ENCODE results near the gene SH3BGRL3. TPM values are rescaled to one million over a fixed set of nuclear protein-coding genes. Genes with fewer than 3 reads are reported as not detected.

SH3BGRL3 gene
- total RNA-seq, 1 donor from 2014 or later, result 169 TPM

DNA sequence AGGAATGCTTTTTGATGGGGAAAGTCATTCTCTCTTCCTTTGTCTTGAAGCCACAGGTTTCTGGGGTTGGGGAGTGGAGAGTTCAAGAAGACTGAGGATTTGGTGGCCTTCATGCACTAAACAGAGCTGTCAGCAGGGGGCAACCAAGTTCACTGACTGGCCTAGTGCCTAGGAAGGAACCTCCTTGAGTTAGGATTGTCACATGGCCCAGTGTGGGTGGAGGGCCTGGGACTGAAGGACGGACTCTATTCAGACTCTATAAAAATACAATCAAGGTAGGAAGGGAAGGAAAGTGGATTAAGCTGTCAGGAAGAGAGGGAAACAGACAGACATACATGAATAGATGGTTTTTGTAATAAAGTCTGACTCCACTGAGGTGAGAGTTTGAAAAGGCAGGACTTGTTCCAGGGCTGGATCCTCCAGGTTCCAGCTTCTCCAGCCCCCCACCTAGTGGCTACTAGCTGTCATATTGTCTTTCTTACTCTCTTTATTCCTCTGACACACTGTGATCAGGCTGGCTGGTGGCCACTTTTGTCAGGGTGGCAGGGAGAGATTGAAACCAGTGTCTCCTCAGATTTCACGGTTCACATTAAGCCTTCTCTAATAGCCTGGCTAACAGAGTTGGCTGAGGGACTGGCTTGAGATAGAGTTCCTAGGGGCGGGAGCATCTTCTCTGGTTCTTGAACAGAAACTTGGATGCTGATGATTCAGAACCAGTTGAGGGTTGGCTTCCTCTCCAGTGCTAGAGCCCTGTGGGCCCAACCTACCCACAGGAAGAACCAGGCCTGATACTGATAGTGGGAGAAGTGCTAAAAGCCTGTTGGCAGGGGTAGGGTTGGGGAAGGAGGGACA, 4.1 kb upstream of the SH3BGRL3 start:
- peaks cover 49% of the 10 kb centered on the region for H3K4me1 ChIP-seq
- no peaks in the 10 kb centered on the region for H3K9me3 ChIP-seq
- peak overlapping the region; percentile 89 for H3K27ac ChIP-seq
- peak; percentile 85 for DNase-seq
- TF ChIP-seq, protein P1, sequence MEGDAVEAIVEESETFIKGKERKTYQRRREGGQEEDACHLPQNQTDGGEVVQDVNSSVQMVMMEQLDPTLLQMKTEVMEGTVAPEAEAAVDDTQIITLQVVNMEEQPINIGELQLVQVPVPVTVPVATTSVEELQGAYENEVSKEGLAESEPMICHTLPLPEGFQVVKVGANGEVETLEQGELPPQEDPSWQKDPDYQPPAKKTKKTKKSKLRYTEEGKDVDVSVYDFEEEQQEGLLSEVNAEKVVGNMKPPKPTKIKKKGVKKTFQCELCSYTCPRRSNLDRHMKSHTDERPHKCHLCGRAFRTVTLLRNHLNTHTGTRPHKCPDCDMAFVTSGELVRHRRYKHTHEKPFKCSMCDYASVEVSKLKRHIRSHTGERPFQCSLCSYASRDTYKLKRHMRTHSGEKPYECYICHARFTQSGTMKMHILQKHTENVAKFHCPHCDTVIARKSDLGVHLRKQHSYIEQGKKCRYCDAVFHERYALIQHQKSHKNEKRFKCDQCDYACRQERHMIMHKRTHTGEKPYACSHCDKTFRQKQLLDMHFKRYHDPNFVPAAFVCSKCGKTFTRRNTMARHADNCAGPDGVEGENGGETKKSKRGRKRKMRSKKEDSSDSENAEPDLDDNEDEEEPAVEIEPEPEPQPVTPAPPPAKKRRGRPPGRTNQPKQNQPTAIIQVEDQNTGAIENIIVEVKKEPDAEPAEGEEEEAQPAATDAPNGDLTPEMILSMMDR (IDR thresholded peaks at IDR 0.05), result peak; percentile 78
- no peaks in the 10 kb centered on the region for H3K27me3 ChIP-seq
- peak; percentile 77 for ATAC-seq
- no peak overlapping the region for H3K4me3 ChIP-seq
- H3K36me3 ChIP-seq, result peaks cover 10% of the 10 kb centered on the region
- intact Hi-C loops (cut with DNase I), result loop anchor here (5.0 kb wide), 1 partner anchor 46 kb away; no protein-coding TSS in a partner anchor

DNA sequence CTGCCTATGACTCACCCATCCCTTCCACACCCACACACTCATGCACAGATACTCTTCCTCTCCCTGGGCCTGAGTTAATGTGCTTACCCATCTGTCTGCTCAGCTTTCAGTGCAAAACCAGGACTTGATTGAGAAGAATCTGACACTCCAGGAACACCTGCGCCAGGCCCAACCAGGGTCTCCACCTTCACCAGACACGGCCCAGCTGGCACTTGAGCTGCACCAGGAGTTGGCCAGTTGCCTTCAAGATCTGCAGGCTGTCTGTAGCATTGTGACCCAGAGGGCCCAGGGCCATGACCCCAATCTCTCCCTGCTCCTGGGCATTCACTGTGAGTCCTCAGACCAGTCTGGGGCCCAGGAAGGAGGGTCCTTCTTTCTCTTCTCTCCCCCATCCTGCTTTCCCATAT, 3.5 kb upstream of the SH3BGRL3 start:
- intact Hi-C loops (cut with DNase I), result loop anchor here (5.0 kb wide), 1 partner anchor 46 kb away; no protein-coding TSS in a partner anchor
- H3K27me3 ChIP-seq, result no peaks in the 10 kb centered on the region
- no peaks in the 10 kb centered on the region for H3K9me3 ChIP-seq
- no peak for DNase-seq
- peak overlapping the region; percentile 89 for H3K27ac ChIP-seq
- no peak overlapping the region for H3K4me3 ChIP-seq
- ATAC-seq, result no peak
- TF ChIP-seq, protein P1 (IDR thresholded peaks at IDR 0.05), result no peak
- peaks cover 8% of the 10 kb centered on the region for H3K36me3 ChIP-seq
- peaks cover 54% of the 10 kb centered on the region for H3K4me1 ChIP-seq

DNA sequence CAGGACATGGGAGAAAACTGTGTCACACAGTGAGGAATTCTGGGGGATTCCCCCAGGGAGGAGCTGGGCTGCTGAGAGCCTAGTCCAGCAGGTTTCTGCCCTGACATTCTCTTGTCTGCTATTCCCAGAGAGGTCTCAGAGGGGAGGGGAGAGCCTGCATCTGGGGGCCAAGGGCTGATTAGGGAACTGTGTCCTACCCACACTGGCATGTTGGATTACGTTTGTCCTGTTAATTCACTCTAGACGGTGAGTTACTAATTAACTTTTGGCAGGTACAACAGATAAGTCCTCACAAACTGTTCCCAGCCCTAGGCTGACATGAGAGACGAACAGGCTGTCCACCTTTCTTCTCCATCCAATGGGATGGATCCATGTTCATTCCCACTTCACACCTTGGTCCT, 2.6 kb upstream of the SH3BGRL3 start:
- TF ChIP-seq, protein P1 (IDR thresholded peaks at IDR 0.05), result no peak
- no peak for ATAC-seq
- peak overlapping the region; percentile 89 for H3K27ac ChIP-seq
- DNase-seq, result no peak
- H3K27me3 ChIP-seq, result no peaks in the 10 kb centered on the region
- H3K4me1 ChIP-seq, result peaks cover 59% of the 10 kb centered on the region
- no peaks in the 10 kb centered on the region for H3K9me3 ChIP-seq
- peaks cover 11% of the 10 kb centered on the region for H3K36me3 ChIP-seq
- intact Hi-C loops (cut with DNase I), result loop anchor here (5.0 kb wide), 1 partner anchor 45 kb away; no protein-coding TSS in a partner anchor
- no peak overlapping the region for H3K4me3 ChIP-seq

DNA sequence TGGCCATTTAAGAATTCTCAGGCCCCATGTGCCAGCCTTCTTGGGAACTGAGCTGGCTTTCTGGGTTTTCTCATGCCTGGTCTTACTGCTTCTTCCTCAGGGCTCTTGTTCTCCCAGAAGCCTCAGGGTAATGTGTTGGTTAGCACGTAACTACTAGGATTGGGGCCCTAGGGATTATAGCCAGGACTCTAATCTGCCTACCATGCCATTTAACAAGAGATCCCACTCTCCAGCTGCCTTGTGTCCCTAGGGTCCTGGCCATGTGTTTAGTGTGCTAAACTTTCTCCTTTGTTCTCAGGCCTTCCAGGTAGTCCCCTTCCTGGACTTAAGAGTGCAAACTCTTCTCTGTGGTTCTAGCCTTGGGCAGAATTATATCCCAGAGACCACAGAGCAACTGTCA, 2.2 kb upstream of the SH3BGRL3 start:
- Histone ChIP-seq H3K4me1 (peaks cover 59% of the 10 kb centered on the region), H3K27me3 (no peaks in the 10 kb centered on the region), H3K36me3 (peaks cover 11% of the 10 kb centered on the region), H3K9me3 (no peaks in the 10 kb centered on the region), H3K4me3 (no peak overlapping the region), H3K27ac (peak overlapping the region; percentile 89)
- ATAC-seq (no peak), DNase-seq (no peak)
- intact Hi-C loops (cut with DNase I), result loop anchor here (5.0 kb wide), 1 partner anchor 45 kb away; no protein-coding TSS in a partner anchor
- TF ChIP-seq, protein P1 (IDR thresholded peaks at IDR 0.05), result no peak

DNA sequence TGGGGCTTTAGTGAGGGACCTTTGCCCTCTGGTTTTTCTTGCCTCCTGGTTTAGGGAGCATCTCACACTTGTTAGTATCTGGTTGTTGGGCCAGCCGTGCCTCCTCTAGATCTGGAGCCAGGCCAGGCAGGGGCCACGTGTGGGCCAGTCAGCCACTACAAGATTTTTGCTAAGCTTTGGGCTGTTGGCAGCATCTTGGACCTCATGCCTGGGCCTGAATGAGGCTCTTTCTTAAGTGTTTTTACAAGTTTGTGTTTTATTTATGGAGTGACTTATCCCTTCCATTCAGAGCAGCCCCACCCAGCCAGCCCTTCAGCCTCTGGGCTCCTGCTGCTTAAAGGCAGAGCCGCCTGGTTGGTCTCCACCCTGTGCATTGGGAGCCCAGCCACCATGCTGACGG, 1.6 kb upstream of the SH3BGRL3 start:
- DNase-seq (no peak), ATAC-seq (no peak)
- H3K4me3 ChIP-seq, result no peak overlapping the region
- no peaks in the 10 kb centered on the region for H3K9me3 ChIP-seq
- no peaks in the 10 kb centered on the region for H3K27me3 ChIP-seq
- H3K36me3 ChIP-seq, result peaks cover 11% of the 10 kb centered on the region
- peak overlapping the region; percentile 89 for H3K27ac ChIP-seq
- TF ChIP-seq, protein P1 (IDR thresholded peaks at IDR 0.05), result no peak
- H3K4me1 ChIP-seq, result peaks cover 59% of the 10 kb centered on the region
- intact Hi-C loops (cut with DNase I), result loop anchor here (5.0 kb wide), 1 partner anchor 44 kb away; no protein-coding TSS in a partner anchor

All from upper lobe of right lung (tissue), 1 donor.